ENCODE results near the gene MCFD2.

The MCFD2 gene

DNA sequence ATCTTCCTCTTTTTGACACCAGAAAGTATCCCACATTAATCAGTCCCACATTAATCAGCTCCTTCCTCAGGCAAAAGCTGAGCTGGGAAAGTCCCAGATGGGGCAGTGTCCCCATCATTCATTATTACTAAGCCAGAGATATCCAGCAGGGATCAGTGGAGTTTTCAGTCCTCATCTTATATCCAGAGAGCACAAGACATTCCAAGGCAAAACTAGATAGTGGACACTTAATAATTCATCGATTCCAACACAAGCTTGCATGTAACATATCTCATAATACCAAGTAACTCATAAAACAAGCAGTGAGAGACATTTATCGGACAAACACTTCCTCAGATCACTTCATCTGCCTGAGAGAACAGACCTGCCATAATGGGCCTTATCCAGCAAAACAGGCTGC lies 53.1 kb downstream of the MCFD2 start:
- no peak overlapping the region for H3K4me2 ChIP-seq (ENCODE audit: low read depth, low read length, poor library complexity, severe bottlenecking)
- H3K79me2 ChIP-seq (ENCODE audit: insufficient read depth, low read length), result no peaks in the 10 kb centered on the region
- H3K9ac ChIP-seq (ENCODE audit: low read length), result no peak overlapping the region
- H2AFZ ChIP-seq (ENCODE audit: low read depth, low read length, severe bottlenecking), result no peak overlapping the region
- no peaks in the 10 kb centered on the region for H3K36me3 ChIP-seq (ENCODE audit: low read length)
- no peaks in the 10 kb centered on the region for H3K9me3 ChIP-seq (ENCODE audit: insufficient read depth, low read length)
- no peak for TF ChIP-seq EZH2phosphoT487 (conservative IDR thresholded peaks at IDR 0.05; ENCODE audit: low read length)
- TF ChIP-seq, protein P1, sequence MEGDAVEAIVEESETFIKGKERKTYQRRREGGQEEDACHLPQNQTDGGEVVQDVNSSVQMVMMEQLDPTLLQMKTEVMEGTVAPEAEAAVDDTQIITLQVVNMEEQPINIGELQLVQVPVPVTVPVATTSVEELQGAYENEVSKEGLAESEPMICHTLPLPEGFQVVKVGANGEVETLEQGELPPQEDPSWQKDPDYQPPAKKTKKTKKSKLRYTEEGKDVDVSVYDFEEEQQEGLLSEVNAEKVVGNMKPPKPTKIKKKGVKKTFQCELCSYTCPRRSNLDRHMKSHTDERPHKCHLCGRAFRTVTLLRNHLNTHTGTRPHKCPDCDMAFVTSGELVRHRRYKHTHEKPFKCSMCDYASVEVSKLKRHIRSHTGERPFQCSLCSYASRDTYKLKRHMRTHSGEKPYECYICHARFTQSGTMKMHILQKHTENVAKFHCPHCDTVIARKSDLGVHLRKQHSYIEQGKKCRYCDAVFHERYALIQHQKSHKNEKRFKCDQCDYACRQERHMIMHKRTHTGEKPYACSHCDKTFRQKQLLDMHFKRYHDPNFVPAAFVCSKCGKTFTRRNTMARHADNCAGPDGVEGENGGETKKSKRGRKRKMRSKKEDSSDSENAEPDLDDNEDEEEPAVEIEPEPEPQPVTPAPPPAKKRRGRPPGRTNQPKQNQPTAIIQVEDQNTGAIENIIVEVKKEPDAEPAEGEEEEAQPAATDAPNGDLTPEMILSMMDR (IDR thresholded peaks at IDR 0.05; ENCODE audit: insufficient read depth, low read length, poor library complexity, severe bottlenecking), result no peak
- no peaks in the 10 kb centered on the region for H3F3A ChIP-seq (ENCODE audit: insufficient read depth)
- H4K20me1 ChIP-seq (ENCODE audit: low read depth, low read length), result no peaks in the 10 kb centered on the region
- no peaks in the 10 kb centered on the region; the same call in 1 of the 2 replicates for H3K27me3 ChIP-seq (ENCODE audit: low read length)
- no peak overlapping the region for H3K27ac ChIP-seq (ENCODE audit: low read depth, low read length)
- no peaks in the 10 kb centered on the region for H3K9me2 ChIP-seq (replicated peaks; ENCODE audit: insufficient read depth, low read length)
- H3K4me3 ChIP-seq (ENCODE audit: insufficient read depth, low read length, poor library complexity, severe bottlenecking), result no peak overlapping the region

DNA sequence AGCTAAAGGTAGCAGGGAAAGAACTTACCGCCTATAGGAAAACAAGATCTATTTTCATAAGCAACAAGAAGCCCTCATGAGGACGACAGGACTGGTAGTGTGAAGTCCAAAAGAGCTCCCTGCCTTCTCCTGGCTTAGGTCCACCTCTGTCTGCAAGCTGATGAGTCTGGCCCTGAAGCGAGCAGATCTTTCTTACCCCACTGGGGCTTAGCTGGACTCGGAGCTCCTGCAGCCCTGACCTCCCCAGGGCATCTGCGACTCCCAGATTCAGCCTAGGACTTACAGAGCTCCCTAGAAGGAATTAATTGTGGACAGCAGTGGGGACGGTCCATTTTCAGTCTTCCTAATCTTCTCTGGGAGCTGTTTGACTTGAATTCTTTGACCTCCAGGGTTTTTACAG lies 53.7 kb downstream of the MCFD2 start:
- no peak overlapping the region for H3K27ac ChIP-seq (ENCODE audit: low read depth, low read length)
- no peaks in the 10 kb centered on the region for H3K79me2 ChIP-seq (ENCODE audit: insufficient read depth, low read length)
- no peak overlapping the region for H3K9ac ChIP-seq (ENCODE audit: low read length)
- no peak overlapping the region for H3K4me3 ChIP-seq (ENCODE audit: insufficient read depth, low read length, poor library complexity, severe bottlenecking)
- no peaks in the 10 kb centered on the region for H3F3A ChIP-seq (ENCODE audit: insufficient read depth)
- H4K20me1 ChIP-seq (ENCODE audit: low read depth, low read length), result no peaks in the 10 kb centered on the region
- H2AFZ ChIP-seq (ENCODE audit: low read depth, low read length, severe bottlenecking), result no peak overlapping the region
- H3K27me3 ChIP-seq (ENCODE audit: low read length), result no peaks in the 10 kb centered on the region; the same call in 1 of the 2 replicates
- no peaks in the 10 kb centered on the region for H3K36me3 ChIP-seq (ENCODE audit: low read length)
- H3K9me3 ChIP-seq (ENCODE audit: insufficient read depth, low read length), result no peaks in the 10 kb centered on the region
- TF ChIP-seq, protein P1 (IDR thresholded peaks at IDR 0.05; ENCODE audit: insufficient read depth, low read length, poor library complexity, severe bottlenecking), result no peak
- TF ChIP-seq EZH2phosphoT487 (conservative IDR thresholded peaks at IDR 0.05; ENCODE audit: low read length), result no peak
- H3K4me2 ChIP-seq (ENCODE audit: low read depth, low read length, poor library complexity, severe bottlenecking), result no peak overlapping the region
- H3K9me2 ChIP-seq (replicated peaks; ENCODE audit: insufficient read depth, low read length), result no peaks in the 10 kb centered on the region

DNA sequence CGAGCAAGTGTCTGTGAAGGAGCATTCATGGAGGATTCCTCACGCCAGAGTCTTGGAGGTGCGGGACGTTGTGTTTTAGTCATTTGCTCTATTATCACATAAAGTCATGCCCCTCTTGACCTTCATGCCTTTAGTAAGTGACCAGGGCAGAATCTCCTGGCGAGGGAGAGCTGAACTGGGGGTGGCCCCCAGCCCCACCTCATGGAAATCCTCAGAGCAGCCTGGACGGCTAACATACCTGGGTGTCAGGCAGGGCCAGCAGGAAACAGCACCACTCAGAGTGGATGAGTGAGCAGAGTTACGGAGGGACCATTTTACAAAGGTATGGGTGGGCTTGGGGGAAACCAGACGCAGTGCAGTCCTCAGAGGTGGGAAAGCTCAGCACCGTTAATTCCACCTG lies 56.1 kb downstream of the MCFD2 start:
- TF ChIP-seq, protein P1 (IDR thresholded peaks at IDR 0.05; ENCODE audit: insufficient read depth, low read length, poor library complexity, severe bottlenecking), result no peak
- no peak for TF ChIP-seq EZH2phosphoT487 (conservative IDR thresholded peaks at IDR 0.05; ENCODE audit: low read length)

More for the DNA sequence above, 56.1 kb downstream of the MCFD2 start:
- Histone ChIP-seq H3K9me2 (replicated peaks; ENCODE audit: insufficient read depth, low read length) (no peaks in the 10 kb centered on the region), H3K4me3 (ENCODE audit: insufficient read depth, low read length, poor library complexity, severe bottlenecking) (no peak overlapping the region), H3K4me2 (ENCODE audit: low read depth, low read length, poor library complexity, severe bottlenecking) (no peak overlapping the region), H3F3A (ENCODE audit: insufficient read depth) (no peaks in the 10 kb centered on the region), H3K9ac (ENCODE audit: low read length) (no peak overlapping the region), H2AFZ (ENCODE audit: low read depth, low read length, severe bottlenecking) (no peak overlapping the region), H3K79me2 (ENCODE audit: insufficient read depth, low read length) (no peaks in the 10 kb centered on the region), H3K9me3 (ENCODE audit: insufficient read depth, low read length) (no peaks in the 10 kb centered on the region), H3K36me3 (ENCODE audit: low read length) (no peaks in the 10 kb centered on the region), H3K27me3 (ENCODE audit: low read length) (no peaks in the 10 kb centered on the region; the same call in 1 of the 2 replicates), H4K20me1 (ENCODE audit: low read depth, low read length) (no peaks in the 10 kb centered on the region), H3K27ac (ENCODE audit: low read depth, low read length) (no peak overlapping the region)
